Mucosa of stomach (tissue), 1 donor: ENCODE results near the gene PPP2R1A.

Source experiments
- H3K27me3 ChIP-seq: one replicate; pipeline ENCODE4 v1.7.0; 2013; ENCODE audit warnings: mild to moderate bottlenecking, low read length; ENCODE audit not compliant: control insufficient read depth, insufficient read depth
- H3K36me3 ChIP-seq: one replicate; pipeline ENCODE4 v1.7.0; 2013; ENCODE audit warnings: low read length; ENCODE audit not compliant: control insufficient read depth, insufficient read depth
- H3K4me1 ChIP-seq: one replicate; pipeline ENCODE4 v1.7.0; 2013; ENCODE audit warnings: mild to moderate bottlenecking, low read length; ENCODE audit not compliant: control insufficient read depth, insufficient read depth
- H3K4me3 ChIP-seq: one replicate; pipeline ENCODE4 v1.7.0; 2013; ENCODE audit warnings: low read length
- H3K9ac ChIP-seq: one replicate; pipeline ENCODE4 v1.7.0; 2013; ENCODE audit warnings: mild to moderate bottlenecking, low read length, moderate library complexity
- H3K9me3 ChIP-seq: one replicate; pipeline ENCODE4 v1.7.0; 2013; ENCODE audit warnings: mild to moderate bottlenecking, low read length, moderate library complexity; ENCODE audit not compliant: control insufficient read depth
- donor health status: Pancreatic carcinoma.

Gene PPP2R1A

DNA sequence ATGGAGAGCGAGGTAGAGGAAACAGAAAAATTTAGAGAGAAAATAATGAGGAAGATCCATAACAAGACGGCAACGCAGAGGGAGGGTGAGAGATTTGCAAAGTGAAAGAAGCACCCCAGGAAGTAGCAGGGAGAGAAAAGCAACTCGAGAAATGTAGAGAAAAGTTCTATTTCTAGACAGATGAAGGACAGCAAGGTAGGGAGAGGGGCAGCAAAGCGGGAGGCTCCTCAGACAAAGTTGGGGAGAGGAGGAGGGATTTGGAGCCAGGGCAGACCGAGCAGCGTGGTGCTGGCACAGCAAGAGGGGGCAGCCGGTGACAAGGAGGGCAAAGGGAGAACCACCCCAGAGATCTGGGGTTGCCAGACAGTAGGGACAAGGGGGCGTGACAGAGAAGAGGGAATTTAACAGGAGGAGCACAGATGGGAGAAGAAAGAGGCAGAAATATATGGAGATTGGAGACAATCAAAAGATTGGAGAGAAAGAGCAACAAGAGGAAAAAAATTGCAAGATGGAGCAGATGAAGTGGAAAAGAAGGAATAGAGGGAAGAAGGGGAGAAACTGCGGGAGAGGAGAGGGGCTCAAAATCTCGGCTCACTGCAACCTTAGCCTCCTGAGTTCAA, 80.5 kb downstream of the PPP2R1A start:
- Histone ChIP-seq H3K36me3 (peaks cover 9% of the 10 kb centered on the region), H3K4me1 (peaks cover 9% of the 10 kb centered on the region), H3K27me3 (no peaks in the 10 kb centered on the region), H3K4me3 (peak overlapping the region; percentile 97), H3K9ac (peak overlapping the region; percentile 100), H3K9me3 (no peaks in the 10 kb centered on the region)

DNA sequence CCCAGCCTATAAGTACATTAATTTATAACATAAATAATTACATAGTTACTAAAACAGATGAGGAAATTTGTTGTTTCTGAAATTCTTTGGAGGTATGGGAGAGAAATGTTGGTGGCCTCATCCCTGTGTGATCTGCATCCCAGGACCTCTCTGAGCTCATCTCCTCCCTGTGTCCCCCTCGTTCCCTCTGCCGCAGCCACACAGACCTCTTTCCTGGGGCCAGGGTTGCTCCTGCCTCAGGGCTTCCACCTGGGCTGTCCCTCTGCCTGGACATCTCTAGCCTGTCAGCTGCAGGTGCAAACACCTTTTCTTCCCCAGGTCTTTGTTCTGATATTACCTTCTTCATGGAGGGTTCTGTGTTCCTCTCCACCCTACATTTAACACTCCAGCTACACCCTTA, 83.4 kb downstream of the PPP2R1A start:
- H3K4me1 ChIP-seq = peaks cover 9% of the 10 kb centered on the region
- no peaks in the 10 kb centered on the region for H3K27me3 ChIP-seq
- peaks cover 9% of the 10 kb centered on the region for H3K36me3 ChIP-seq
- no peaks in the 10 kb centered on the region for H3K9me3 ChIP-seq
- no peak overlapping the region for H3K9ac ChIP-seq
- no peak overlapping the region for H3K4me3 ChIP-seq

DNA sequence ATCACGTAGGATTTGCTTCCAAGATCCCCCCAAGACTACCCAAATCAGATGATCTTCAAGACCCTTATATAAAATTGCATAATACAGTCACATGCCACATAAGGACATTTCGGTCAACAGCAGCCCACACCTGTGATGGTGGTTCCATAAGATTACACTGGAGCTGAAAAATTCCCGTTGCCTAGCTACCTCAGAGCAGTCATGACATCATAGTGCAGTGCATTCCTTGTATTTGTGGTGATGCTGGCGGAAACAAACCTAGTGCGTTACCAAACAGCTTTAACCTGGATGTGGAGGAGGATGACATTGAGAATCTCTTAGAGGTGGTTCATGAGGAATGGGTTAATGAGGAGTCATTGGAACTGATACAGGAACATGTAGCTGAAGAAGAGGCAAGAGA, 84.3 kb downstream of the PPP2R1A start:
- peaks cover 9% of the 10 kb centered on the region for H3K36me3 ChIP-seq
- H3K27me3 ChIP-seq = no peaks in the 10 kb centered on the region
- H3K9me3 ChIP-seq = no peaks in the 10 kb centered on the region
- no peak overlapping the region for H3K4me3 ChIP-seq
- no peak overlapping the region for H3K9ac ChIP-seq
- H3K4me1 ChIP-seq = peaks cover 9% of the 10 kb centered on the region

DNA sequence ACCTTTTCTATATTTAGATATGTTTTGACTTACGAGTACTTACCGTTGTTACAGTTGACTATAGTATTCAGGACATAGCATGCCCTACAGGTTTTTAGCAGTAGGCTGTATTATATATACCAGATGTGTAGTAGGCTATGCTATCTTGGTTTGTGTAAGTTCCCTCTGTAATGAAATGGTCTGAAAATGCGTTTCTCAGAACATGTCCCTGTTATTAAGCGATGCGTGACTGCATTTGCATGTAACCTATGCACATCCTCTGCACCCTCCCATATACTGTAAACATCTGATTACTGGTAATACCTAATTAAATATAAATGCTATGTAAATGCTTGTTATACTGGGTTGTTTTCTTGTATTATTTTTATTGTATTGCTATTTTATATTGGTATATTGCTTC, 86.1 kb downstream of the PPP2R1A start:
- Histone ChIP-seq H3K9me3 (no peaks in the 10 kb centered on the region), H3K9ac (no peak overlapping the region), H3K36me3 (peaks cover 9% of the 10 kb centered on the region), H3K4me1 (peaks cover 1% of the 10 kb centered on the region), H3K4me3 (no peak overlapping the region), H3K27me3 (no peaks in the 10 kb centered on the region)

DNA sequence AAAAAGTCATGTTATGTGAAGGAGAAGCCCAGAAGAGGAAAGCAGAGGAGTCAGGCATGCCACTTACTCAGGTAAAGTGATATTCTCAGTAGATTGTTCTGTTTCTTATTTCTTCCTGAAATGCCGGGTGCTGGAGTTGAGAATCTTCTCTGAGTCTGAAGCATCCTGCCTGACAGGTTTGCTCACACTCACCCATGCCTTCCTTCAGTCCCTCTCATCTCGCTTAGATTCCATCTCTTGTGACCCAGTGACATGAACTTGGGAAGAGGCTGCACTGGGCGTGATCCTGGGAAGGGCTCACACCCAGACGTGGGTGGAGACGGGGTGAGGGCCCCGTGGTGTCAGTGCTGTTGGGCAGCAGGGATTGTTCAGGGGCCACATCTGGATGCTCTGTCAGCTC, 87.6 kb downstream of the PPP2R1A start:
- H3K36me3 ChIP-seq = peaks cover 9% of the 10 kb centered on the region
- no peak overlapping the region for H3K9ac ChIP-seq
- H3K9me3 ChIP-seq = no peaks in the 10 kb centered on the region
- H3K4me3 ChIP-seq = no peak overlapping the region
- no peaks in the 10 kb centered on the region for H3K27me3 ChIP-seq
- H3K4me1 ChIP-seq = no peaks in the 10 kb centered on the region
